Endothelial cell of umbilical vein (primary cell): ENCODE data around the gene MTSS2. TPM values are rescaled to one million over a fixed set of nuclear protein-coding genes. Genes with fewer than 3 reads are reported as not detected.

Source experiments
- BruUV-seq: library from RNA; stranded (reverse); fragments of 400-500 nt; replicated peaks from 2 replicates; lab custom pipeline; 2021; lab: Mats Ljungman, UMichigan
- CTCF ChIA-PET: fragments of 300-600, 350-600 bp; sonication (Branson Sonifier 250); formaldehyde crosslinking; loops from one replicate; lab custom pipeline; 2021; ENCODE audit warnings: antibody characterized with exemption, inconsistent platforms; lab: Charles Lee
- POLR2A ChIA-PET: fragments of 300-600, 350-600 bp; sonication (Branson Sonifier 250); formaldehyde crosslinking; loops from one replicate; lab custom pipeline; 2021; ENCODE audit warnings: antibody characterized with exemption, inconsistent platforms; lab: Charles Lee
- DNase-seq: peaks from one replicate; pipeline ENCODE4 v3.0.0-alpha.2; 2011; ENCODE audit warnings: low read depth, low spot score
- FAIRE-seq: peaks from 2 replicates; lab custom pipeline; 2011; peaks lifted over from hg19 to GRCh38; lab: Jason Lieb, UNC
- H2AFZ ChIP-seq: 2 replicates; pipeline ENCODE4 v1.6.0; 2012; ENCODE audit warnings: low read depth, low read length, control low read depth, inconsistent platforms
- H3K27ac ChIP-seq: 2 replicates; pipeline ENCODE4 v1.5.1; 2011; ENCODE audit warnings: low read depth, mild to moderate bottlenecking, control low read depth, low read length, moderate library complexity; ENCODE audit not compliant: insufficient read depth
- H3K27me3 ChIP-seq, 2 experiments: 2 replicates each; pipeline versions ENCODE4 v1.6.0 to v1.6.1; 2011; ENCODE audit warnings: low read length in 2 of 2, mixed read lengths in 1 of 2; ENCODE audit not compliant: control insufficient read depth in 2 of 2, insufficient read depth in 2 of 2
- H3K36me3 ChIP-seq, 2 experiments: 2 replicates in 1 of 2; 3 replicates in 1 of 2; pipeline ENCODE4 v1.5.1; 2011; ENCODE audit warnings: low read length in 2 of 2, mild to moderate bottlenecking in 1 of 2, moderate library complexity in 1 of 2; ENCODE audit not compliant: control insufficient read depth in 2 of 2, insufficient read depth in 2 of 2; ENCODE audit errors: extremely low read depth in 1 of 2
- H3K4me1 ChIP-seq: 3 replicates; pipeline ENCODE4 v1.5.1; 2011; ENCODE audit warnings: mild to moderate bottlenecking, low read length; ENCODE audit not compliant: control insufficient read depth, insufficient read depth; ENCODE audit errors: extremely low read depth
- H3K4me2 ChIP-seq: 2 replicates; pipeline ENCODE4 v1.6.1; 2011; ENCODE audit warnings: low read length, control low read depth, mixed read lengths; ENCODE audit not compliant: insufficient read depth
- H3K4me3 ChIP-seq, 3 experiments: fragments of 200-600 bp in 1 of 3; sonication (generic), shearing (Covaris generic) in 1 of 3; replicated peaks in 1 of 3; 2 replicates each; pipeline ENCODE4 v1.5.1; 2011 to 2016; ENCODE audit warnings: control low read depth in 3 of 3, low read length in 3 of 3, mild to moderate bottlenecking in 2 of 3, inconsistent platforms in 1 of 3, low read depth in 1 of 3, moderate library complexity in 1 of 3; ENCODE audit not compliant: insufficient read depth in 1 of 3
- H3K79me2 ChIP-seq: 2 replicates; pipeline ENCODE4 v1.6.0; 2012; ENCODE audit warnings: low read length, inconsistent platforms; ENCODE audit not compliant: control insufficient read depth, insufficient read depth
- H3K9ac ChIP-seq: replicated peaks from 2 replicates; pipeline ENCODE3; 2011; ENCODE audit warnings: low read length, control low read depth; ENCODE audit not compliant: insufficient read depth; ENCODE audit errors: extremely low read depth
- H3K9me1 ChIP-seq: replicated peaks from 3 replicates; pipeline ENCODE4 v1.6.0; 2011; ENCODE audit warnings: mild to moderate bottlenecking, low read length; ENCODE audit not compliant: control insufficient read depth, insufficient read depth; ENCODE audit errors: extremely low read depth
- H3K9me3 ChIP-seq: replicated peaks from 2 replicates; pipeline ENCODE4 v1.5.1; 2012; ENCODE audit warnings: low read length, inconsistent platforms; ENCODE audit not compliant: control insufficient read depth, insufficient read depth
- H4K20me1 ChIP-seq: replicated peaks from 2 replicates; pipeline ENCODE3; 2011; ENCODE audit warnings: mild to moderate bottlenecking, low read length; ENCODE audit not compliant: control insufficient read depth, insufficient read depth; ENCODE audit errors: extremely low read depth
- CTCF ChIP-seq, 2 donors: IDR thresholded peaks; 1 replicate in 1 of 2; 2 replicates in 1 of 2; pipeline ENCODE4 v1.5.1; 2011; ENCODE audit warnings: low read length in 2 of 2, mild to moderate bottlenecking in 2 of 2, moderate library complexity in 2 of 2, control low read depth in 1 of 2, inconsistent platforms in 1 of 2, low read depth in 1 of 2; ENCODE audit not compliant: insufficient read depth in 1 of 2; ENCODE audit errors: extremely low read depth in 1 of 2
- GATA2 ChIP-seq: IDR thresholded peaks from 2 replicates; pipeline ENCODE4 v1.7.0; 2011; ENCODE audit warnings: low read depth, mild to moderate bottlenecking, moderate library complexity, mixed read lengths, low read length; ENCODE audit not compliant: insufficient read length, insufficient read depth
- JUN ChIP-seq: IDR thresholded peaks from 2 replicates; pipeline ENCODE4 v1.6.1; 2011; ENCODE audit warnings: borderline replicate concordance, low read depth; ENCODE audit not compliant: insufficient read length, insufficient read depth
- MAX ChIP-seq: IDR thresholded peaks from 2 replicates; pipeline ENCODE4 v1.6.1; 2011; ENCODE audit not compliant: insufficient read depth, insufficient read length
- MYC ChIP-seq: IDR thresholded peaks from one replicate; pipeline ENCODE4 v1.6.1; 2011; ENCODE audit warnings: mild to moderate bottlenecking, low read depth, low read length
- POLR2A ChIP-seq: IDR thresholded peaks from 2 replicates; pipeline ENCODE4 v1.6.1; 2012; ENCODE audit warnings: low read depth, mild to moderate bottlenecking, control low read depth, low read length
- dilution Hi-C: fragments of 300-500 bp; cut with MboI; formaldehyde crosslinking; loops from one replicate; pipeline ENCODE4 v1.15.0; 2019; ENCODE audit warnings: low sequenced_read_pairs; ENCODE audit not compliant: extremely low pct_ligation_motif_present
- intact Hi-C: fragments of 100-400 bp; cut with micrococcal nuclease; formaldehyde crosslinking; loops from one replicate; pipeline ENCODE4 v1.10.0; 2022
- polyA plus RNA-seq, 4 experiments: library from polyadenylated mRNA; depleted of rRNA in 3 of 4; stranded (reverse) in 3 of 4; unstranded in 1 of 4; fragments of >200 nt; gene quantifications; 2 replicates each; pipeline versions ENCODE4 v1.2.1 to v1.2.3, GENCODE V29; 2011 to 2012; ENCODE audit warnings: missing spikeins in 1 of 4
- total RNA-seq: library from RNA; stranded (reverse); gene quantifications from 2 replicates; pipeline ENCODE4 v1.2.3, GENCODE V29; 2021

The MTSS2 gene
- total and polyA plus RNA-seq, 2 donors (not counting 3 experiments of a cell fraction or from before 2014, with no cell fraction given), result 38.4 to 42.3 TPM

- POLR2A ChIA-PET, result no interaction called here
- Histone ChIP-seq H2AFZ (no peak overlapping the region), H3K27ac (no peak overlapping the region), H3K4me2 (no peak overlapping the region), H3K4me1 (no peaks in the 10 kb centered on the region), H3K36me3 (no peaks in the 10 kb centered on the region), H3K27me3 (no peaks in the 10 kb centered on the region), H3K9me3 (no peaks in the 10 kb centered on the region), H3K4me3 (no peak overlapping the region), H3K9ac (no peak overlapping the region), H4K20me1 (no peaks in the 10 kb centered on the region), H3K79me2 (no peaks in the 10 kb centered on the region), H3K9me1 (no peaks in the 10 kb centered on the region)
- intact Hi-C loops, result no loop called here
- dilution Hi-C loops, result no loop called here
- BruUV-seq, result no TSS peak
- CTCF ChIA-PET, result interaction anchor here (0.9 to 1.2 kb wide), 2 partner anchors 11 to 25 kb away, joined by 3 to 5 read pairs; no protein-coding TSS in a partner anchor
- no peak for TF ChIP-seq GATA2
- DNase-seq, result no peak
- FAIRE-seq, result no peak
These were observed 30.1 kb upstream of the MTSS2 start for GRCh38 chr16:70715860-70716357.

- no peak overlapping the region for H3K4me2 ChIP-seq
- H4K20me1 ChIP-seq, result no peaks in the 10 kb centered on the region
- no peaks in the 10 kb centered on the region for H3K9me3 ChIP-seq
- H3K36me3 ChIP-seq, result no peaks in the 10 kb centered on the region
- H3K9me1 ChIP-seq, result no peaks in the 10 kb centered on the region
- H3K27ac ChIP-seq, result no peak overlapping the region
- H3K4me3 ChIP-seq, result no peak overlapping the region
- dilution Hi-C loops (no loop called here), intact Hi-C loops (no loop called here)
- TF ChIP-seq MAX (no peak), CTCF (IDR thresholded peaks at IDR 0.05; ENCODE audit: extremely low read depth in 1 of 2, insufficient read depth in 1 of 2, low read depth in 1 of 2, low read length in 2 of 2) (no peak), POLR2A (no peak), MYC (no peak), JUN (no peak), GATA2 (no peak)
- H3K9ac ChIP-seq, result no peak overlapping the region
- no peak overlapping the region for H2AFZ ChIP-seq
- FAIRE-seq (no peak), DNase-seq (no peak)
- H3K4me1 ChIP-seq, result no peaks in the 10 kb centered on the region
- no peaks in the 10 kb centered on the region for H3K27me3 ChIP-seq
- POLR2A ChIA-PET, result no interaction called here
- H3K79me2 ChIP-seq, result no peaks in the 10 kb centered on the region
- CTCF ChIA-PET, result interaction anchor here (1.1 to 1.7 kb wide), 4 partner anchors 12 to 56 kb away, joined by 3 to 5 read pairs (median 5); no protein-coding TSS in a partner anchor
- BruUV-seq, result no TSS peak
These were observed 29.4 kb upstream of the MTSS2 start for GRCh38 chr16:70715055-70715858.
